GM06990 (cell line): ENCODE results near the gene TMEM59.
A peak's percentile ranks its signal among the peaks of the same experiment; 100 is the strongest.
"Not testable (repeated sequence)": the region's sequence is repeated elsewhere in the genome, so short reads cannot be mapped to it uniquely, and the experiment has no call there.

Experiments
- DNase-seq: peaks from one replicate; pipeline ENCODE4 v3.0.0-alpha.2; 2011; ENCODE audit not compliant: insufficient read length; ENCODE audit errors: extremely low read depth
- H3K27me3 ChIP-seq: replicated peaks from 2 replicates; pipeline ENCODE4 v1.6.0; 2011; ENCODE audit warnings: low read length; ENCODE audit not compliant: control insufficient read depth, insufficient read depth
- H3K36me3 ChIP-seq: 2 replicates; pipeline ENCODE4 v1.5.1; 2011; ENCODE audit warnings: low read length; ENCODE audit not compliant: control insufficient read depth, insufficient read depth
- H3K4me3 ChIP-seq: replicated peaks from 2 replicates; pipeline ENCODE4 v1.5.1; 2011; ENCODE audit warnings: low read depth, mild to moderate bottlenecking, control low read depth, low read length
- CTCF ChIP-seq: IDR thresholded peaks from 2 replicates; pipeline ENCODE4 v1.5.1; 2011; ENCODE audit warnings: low read length, control low read depth, mild to moderate bottlenecking, inconsistent platforms; ENCODE audit not compliant: insufficient read depth, poor library complexity, severe bottlenecking

The TMEM59 gene

GRCh38 chr1:54069791-54070170 lies 16.8 kb upstream of the TMEM59 start:
- Histone ChIP-seq H3K36me3 (peaks cover 2% of the 10 kb centered on the region), H3K27me3 (no peaks in the 10 kb centered on the region), H3K4me3 (no peak overlapping the region)
- TF ChIP-seq CTCF: no peak
- DNase-seq: no peak

- no peak for TF ChIP-seq CTCF
- no peak overlapping the region for H3K4me3 ChIP-seq
- no peaks in the 10 kb centered on the region for H3K27me3 ChIP-seq
- H3K36me3 ChIP-seq: no peaks in the 10 kb centered on the region
- no peak for DNase-seq
Measured at GRCh38 chr1:54064299-54064698, 11.3 kb upstream of the TMEM59 start.

GRCh38 chr1:54054438-54054749 lies 1.4 kb upstream of the TMEM59 start:
- Histone ChIP-seq H3K4me3 (peak overlapping the region; percentile 83), H3K36me3 (no peaks in the 10 kb centered on the region; the same call in 1 of the 2 replicates), H3K27me3 (no peaks in the 10 kb centered on the region)
- TF ChIP-seq CTCF: peak; percentile 19
- DNase-seq: no peak

GRCh38 chr1:54053745-54054437 lies 887 bp upstream of the TMEM59 start:
- TF ChIP-seq CTCF: no peak

GRCh38 chr1:54052431-54052933 lies 522 bp downstream of the TMEM59 start:
- DNase-seq: no peak
- peak overlapping the region; percentile 79 for H3K4me3 ChIP-seq
- no peaks in the 10 kb centered on the region for H3K27me3 ChIP-seq
- TF ChIP-seq CTCF: no peak
- H3K36me3 ChIP-seq: no peaks in the 10 kb centered on the region; the same call in 1 of the 2 replicates

More at GRCh38 chr1:54053745-54054437, 887 bp upstream of the TMEM59 start:
- DNase-seq: no peak
- H3K36me3 ChIP-seq: no peaks in the 10 kb centered on the region; the same call in 1 of the 2 replicates
- H3K27me3 ChIP-seq: no peaks in the 10 kb centered on the region
- H3K4me3 ChIP-seq: peak overlapping the region; percentile 83

GRCh38 chr1:54051933-54052430 lies 1.0 kb downstream of the TMEM59 start:
- Histone ChIP-seq H3K27me3 (no peaks in the 10 kb centered on the region), H3K36me3 (no peaks in the 10 kb centered on the region; the same call in 1 of the 2 replicates), H3K4me3 (peak overlapping the region; percentile 79)
- no peak for DNase-seq
- TF ChIP-seq CTCF: no peak

- not testable (repeated sequence) for H3K27me3 ChIP-seq, H3K36me3 ChIP-seq, DNase-seq, H3K4me3 ChIP-seq
Measured at GRCh38 chr1:54050435-54050834, 2.6 kb downstream of the TMEM59 start.
